Astrocyte of the cerebellum (primary cell): ENCODE data around the gene GPR171.

ENCODE experiments used
- DNase-seq: peaks from one replicate; pipeline ENCODE4 v3.0.0-alpha.2; 2011; ENCODE audit warnings: low read depth
- H3K4me3 ChIP-seq: 2 replicates; pipeline ENCODE4 v1.5.1; 2011; ENCODE audit warnings: mild to moderate bottlenecking, low read depth, low read length, moderate library complexity
- CTCF ChIP-seq: IDR thresholded peaks from 2 replicates; pipeline ENCODE4 v1.5.1; 2012; ENCODE audit warnings: low read length, low read depth, moderate library complexity, mild to moderate bottlenecking; ENCODE audit errors: missing control alignments
- in situ Hi-C: cut with HindIII; loops from 2 replicates; pipeline ENCODE4 v1.10.0; 2017; ENCODE audit warnings: low sequenced_read_pairs

The GPR171 gene

GRCh38 chr3:151213881-151214280 lies 10.9 kb upstream of the GPR171 start:
- TF ChIP-seq CTCF = no peak
- DNase-seq = no peak
- H3K4me3 ChIP-seq = no peak overlapping the region
- in situ Hi-C loops = no loop called here

- no peak for DNase-seq
- no peak for TF ChIP-seq CTCF
- in situ Hi-C loops = no loop called here
- H3K4me3 ChIP-seq = no peak overlapping the region
Measured at GRCh38 chr3:151213151-151213550, 10.1 kb upstream of the GPR171 start.

- no peak overlapping the region for H3K4me3 ChIP-seq
Measured at GRCh38 chr3:151210676-151211381, 7.8 kb upstream of the GPR171 start.

GRCh38 chr3:151209654-151210053 lies 6.6 kb upstream of the GPR171 start:
- no peak overlapping the region for H3K4me3 ChIP-seq
- in situ Hi-C loops = no loop called here
- DNase-seq = no peak
- no peak for TF ChIP-seq CTCF

More at GRCh38 chr3:151210676-151211381, 7.8 kb upstream of the GPR171 start:
- in situ Hi-C loops = no loop called here
- DNase-seq = no peak
- TF ChIP-seq CTCF = no peak

DNA sequence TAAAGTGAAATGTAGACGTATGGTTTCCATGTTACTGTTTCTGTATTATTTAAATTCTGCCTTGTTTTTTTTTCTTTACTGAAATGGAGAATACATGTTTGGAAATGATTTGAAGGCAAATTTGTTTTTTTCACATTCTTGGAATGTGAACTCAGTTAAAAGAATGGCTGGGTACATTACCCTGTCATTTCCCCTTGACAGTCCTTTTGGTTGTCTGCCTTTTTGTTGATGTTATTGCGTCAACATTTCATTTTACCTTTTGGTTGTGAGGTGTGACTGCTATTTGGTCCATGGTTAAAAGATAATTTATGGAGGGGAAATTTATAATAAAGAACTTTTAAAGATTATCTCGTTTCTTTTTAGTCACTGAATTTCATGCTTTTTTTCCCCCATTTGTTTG lies 3.2 kb upstream of the GPR171 start:
- no peak for DNase-seq
- no peak overlapping the region for H3K4me3 ChIP-seq
- in situ Hi-C loops = no loop called here
- no peak for TF ChIP-seq CTCF

GRCh38 chr3:151205482-151205881 lies 2.5 kb upstream of the GPR171 start:
- in situ Hi-C loops = no loop called here
- no peak overlapping the region for H3K4me3 ChIP-seq
- no peak for DNase-seq
- no peak for TF ChIP-seq CTCF
